GM11168 (cell line): ENCODE data around the gene SIPA1.

ENCODE experiments used
- in situ Hi-C: fragments of 300-500 bp; cut with MboI; formaldehyde crosslinking; loops from one replicate; pipeline ENCODE4 v1.12.0; 2022; ENCODE audit warnings: low sequenced_read_pairs; ENCODE audit not compliant: unreplicated experiment

SIPA1 gene

DNA sequence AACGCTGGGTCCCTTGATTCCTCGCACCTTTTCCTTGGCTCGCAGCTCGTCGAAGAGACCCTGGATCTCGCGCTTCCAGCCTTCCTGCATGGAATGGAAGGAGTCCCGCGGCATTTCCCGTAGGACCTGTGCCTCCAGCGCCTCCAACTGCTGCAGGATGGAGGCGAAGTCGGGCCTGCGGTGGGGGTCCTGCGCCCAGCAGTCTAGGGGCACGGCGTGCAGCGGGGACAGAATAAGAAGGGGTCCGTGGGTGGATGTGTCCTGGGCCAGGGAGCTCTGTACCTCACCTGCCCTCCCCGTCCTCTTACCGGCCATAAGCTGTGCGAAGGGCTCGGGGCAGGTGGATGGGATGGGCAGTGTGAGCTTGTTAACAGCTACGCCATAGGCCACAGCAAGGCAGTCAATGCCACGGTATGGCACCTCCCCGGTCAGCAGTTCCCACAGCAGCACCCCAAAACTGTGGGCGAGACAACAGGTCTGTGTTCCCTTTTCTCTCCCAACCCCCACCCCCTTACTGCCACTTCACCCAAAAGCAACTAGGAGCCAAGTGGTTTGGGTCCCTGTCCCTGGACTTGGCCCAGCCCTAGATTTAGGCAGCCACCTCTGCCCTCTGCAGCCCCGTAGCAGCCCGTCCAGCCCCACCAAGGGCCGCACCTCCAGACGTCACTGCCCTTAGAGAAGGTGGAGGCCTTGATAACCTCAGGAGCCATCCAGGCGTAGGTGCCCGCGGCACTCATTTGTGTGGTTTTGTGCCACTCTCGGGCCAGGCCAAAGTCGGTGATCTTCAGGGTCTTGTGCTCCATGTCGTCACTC, 30.1 kb upstream of the SIPA1 start:
- in situ Hi-C loops, result no loop called here

DNA sequence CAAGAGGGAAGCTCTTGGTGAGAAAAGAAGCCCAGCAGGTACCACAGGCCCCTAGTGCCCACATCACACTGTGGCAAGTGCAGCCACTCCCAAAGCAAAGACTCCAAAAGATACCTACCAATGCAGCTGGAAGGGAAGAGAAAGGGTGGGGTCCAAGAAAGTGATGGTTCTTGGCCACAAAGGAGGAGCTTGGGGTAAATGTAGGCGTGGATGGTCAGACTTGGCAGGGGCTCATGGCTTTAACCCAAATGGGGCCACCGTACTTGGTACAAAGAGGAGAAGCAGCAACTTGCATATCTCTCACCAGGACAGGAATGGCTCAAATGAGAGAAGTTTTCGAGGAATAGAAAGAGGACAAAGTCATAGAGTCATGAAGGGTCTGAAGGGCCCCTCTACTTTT, 28.7 kb upstream of the SIPA1 start:
- in situ Hi-C loops, result no loop called here

DNA sequence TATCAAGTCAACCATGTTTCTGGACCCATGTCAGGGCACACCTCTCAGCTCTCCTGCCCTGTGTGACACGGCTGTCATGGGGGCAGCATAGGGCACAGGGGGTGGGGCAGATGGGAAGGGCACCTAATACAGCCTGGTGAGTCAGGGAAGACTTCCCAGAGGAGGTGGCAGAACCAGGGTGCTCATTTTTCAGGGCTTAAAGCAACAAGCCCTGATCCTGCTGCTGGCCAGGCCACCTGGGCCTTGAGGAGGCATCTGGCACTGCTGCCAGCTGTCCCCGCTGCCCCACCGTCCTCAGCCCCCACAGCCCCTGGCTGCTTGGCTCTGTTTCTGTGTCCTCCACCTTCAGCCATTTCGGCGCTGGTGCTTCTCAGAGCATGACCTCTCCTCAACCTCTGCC, 28.2 kb upstream of the SIPA1 start:
- in situ Hi-C loops, result no loop called here

DNA sequence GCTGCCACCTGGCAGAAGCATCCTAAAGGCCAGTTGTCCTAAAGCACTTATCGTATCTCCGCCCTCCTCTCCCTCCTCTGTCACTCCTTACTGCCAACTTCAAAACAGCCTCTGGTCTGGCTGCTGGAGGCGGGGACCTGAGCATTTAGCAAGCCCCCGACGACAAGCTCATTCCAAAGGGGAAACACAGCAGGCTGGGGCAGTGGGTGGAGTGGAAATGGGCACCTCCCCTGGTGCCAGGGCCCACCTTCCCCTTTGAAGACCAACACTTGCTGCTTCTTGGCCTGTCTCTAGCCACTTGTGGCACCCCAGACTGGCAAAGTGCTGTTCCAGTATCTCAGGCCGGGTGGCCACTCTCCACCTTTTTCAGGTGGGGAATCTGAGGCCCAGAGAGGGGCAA, 27.5 kb upstream of the SIPA1 start:
- in situ Hi-C loops, result no loop called here

DNA sequence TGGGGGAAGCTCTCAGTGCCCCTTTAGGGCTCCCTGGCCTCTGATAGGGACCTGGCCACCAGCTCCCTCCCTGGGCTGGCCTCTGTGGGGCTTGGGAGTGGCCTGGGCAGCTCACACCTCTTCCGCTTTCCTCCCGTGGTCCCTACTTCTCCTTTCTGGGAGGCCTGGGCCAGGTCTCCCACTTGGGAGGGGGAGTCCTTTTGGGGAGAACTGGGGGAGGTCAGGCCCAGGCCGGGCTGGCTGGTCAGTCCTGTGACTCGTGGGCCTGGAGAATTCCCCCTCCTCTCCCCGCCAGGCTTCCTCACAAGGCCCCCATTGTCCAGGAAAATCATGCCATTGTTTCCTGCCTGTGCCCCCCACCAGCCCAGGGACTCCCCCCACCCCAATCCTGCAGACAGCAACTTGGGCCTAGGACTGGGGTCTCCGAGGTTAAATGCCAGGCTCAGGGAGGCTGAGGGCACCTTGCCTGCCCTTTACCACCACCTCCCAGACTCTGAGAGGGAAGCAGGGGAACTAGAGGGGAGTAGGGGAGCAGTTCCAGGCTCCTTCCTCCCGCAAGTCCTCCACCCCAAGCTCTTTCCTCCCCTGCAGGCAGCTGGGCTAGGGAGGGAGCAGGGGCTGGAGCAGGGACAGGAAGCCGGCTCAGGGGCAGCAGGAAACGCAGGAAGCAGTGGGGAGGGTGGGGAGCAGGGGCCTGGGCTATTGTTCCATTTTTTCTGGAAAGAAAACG, 26.7 kb upstream of the SIPA1 start:
- in situ Hi-C loops, result no loop called here

DNA sequence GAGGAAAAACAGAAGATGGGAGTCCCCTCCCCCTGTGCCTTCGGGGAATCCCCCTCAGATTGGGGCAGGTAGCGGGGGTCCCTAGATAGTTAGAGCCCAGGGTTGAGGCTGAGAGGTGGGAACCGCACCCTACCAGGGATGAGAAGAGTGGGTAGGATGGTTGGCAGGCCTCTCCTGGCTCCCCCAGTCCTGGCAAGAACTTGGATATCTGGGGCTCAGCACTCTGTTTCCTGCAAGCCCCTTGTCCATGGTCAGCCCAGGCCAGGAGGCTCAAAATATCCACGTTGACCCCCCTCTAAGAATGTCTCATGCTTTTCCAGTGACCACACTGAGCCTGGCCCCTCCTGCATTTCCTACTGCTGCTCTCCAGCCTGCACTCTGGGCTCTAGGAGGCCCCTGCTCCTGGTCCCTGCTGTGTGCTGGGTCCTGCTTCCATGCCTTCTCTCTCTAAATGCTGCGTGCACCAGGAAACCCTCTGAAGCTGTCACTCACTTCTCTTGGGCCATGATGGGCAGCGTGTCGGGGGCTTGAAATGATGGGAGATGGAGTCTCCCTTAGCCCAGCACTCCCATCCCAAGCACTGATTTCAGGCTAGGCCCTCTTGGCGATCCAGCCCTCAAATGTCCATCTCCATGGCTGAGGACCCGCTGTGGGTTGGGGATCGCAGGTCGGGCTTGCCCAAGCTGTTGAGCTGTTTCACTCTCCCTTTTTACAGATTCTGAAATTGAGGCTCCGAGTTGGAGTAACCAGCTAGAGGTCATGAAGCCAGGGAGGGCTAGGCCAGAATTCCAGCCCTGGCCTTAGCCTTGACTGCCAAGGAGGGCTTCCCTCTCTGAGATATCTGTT, 25.9 kb upstream of the SIPA1 start:
- in situ Hi-C loops, result no loop called here

DNA sequence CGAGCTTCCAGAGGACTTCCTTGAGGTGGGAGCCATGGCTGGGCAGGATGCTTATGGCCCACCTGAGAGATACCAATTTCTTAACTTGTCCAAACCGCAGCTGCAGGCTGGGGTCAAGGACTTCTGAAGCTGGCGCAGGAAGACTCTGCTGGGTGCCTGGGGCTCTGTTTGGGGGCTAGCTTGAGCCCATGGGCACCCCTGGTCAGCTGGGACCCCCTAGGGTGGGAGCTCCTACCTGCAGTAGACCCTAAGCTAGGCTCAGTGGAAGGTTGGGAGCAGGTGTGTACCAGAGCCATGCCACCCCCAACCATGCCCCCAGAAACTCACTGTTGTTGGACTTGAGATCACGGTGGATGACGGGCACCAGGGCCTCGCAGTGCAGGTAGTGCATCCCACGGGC, 25.2 kb upstream of the SIPA1 start:
- in situ Hi-C loops, result no loop called here

DNA sequence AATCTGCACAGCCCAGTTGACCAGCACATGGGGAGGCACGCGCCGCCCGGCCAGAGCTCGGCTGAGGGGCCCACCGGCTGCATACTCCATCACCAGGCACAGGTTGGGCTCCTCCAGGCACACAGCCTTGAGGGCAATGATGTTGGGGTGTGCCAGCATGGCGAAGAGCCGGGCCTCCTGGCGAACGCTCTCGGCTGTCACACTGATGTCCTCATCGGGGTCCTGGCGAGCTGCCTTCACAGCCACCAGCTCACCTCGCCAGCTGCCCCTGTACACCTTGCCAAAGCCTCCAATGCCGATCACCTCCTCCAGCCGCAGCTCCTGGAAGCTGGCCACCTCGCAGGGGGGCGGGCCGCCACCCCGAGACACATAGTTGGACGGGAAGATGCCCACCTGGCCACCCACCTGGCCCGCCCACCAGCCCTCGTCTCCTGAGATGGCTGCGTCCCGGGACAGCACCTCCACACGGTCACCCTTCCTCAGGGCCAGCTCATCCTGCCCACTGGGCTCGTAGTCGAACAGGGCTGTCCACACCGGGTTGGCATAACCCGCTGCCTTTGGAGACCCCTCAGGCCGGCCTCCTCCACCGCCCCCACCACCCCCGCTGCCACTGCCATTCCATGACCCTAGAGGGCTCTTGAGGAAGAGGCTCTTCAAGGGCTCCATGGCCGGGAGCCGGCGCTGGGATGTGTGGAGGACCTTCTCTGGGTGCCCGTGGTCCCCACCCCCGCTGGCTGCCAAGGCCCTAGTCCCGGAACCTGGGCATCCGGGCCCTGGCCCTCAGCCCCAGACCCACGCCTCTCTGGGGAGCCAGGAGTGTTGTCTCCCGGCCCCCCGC, 24.6 kb upstream of the SIPA1 start:
- in situ Hi-C loops, result no loop called here

- in situ Hi-C loops, result no loop called here
These were observed 22.5 kb upstream of the SIPA1 start, which contains the start of gene PCNX3 for GRCh38 chr11:65615229-65615949. TSS of gene PCNX3 (plus strand) at chr11:65615776. CDS start at chr11:65616312, 536 bp downstream.

GRCh38 chr11:65615950-65616574, 21.8 kb upstream of the SIPA1 start:
- in situ Hi-C loops, result no loop called here

GRCh38 chr11:65616575-65617001, 21.3 kb upstream of the SIPA1 start:
- in situ Hi-C loops, result no loop called here

DNA sequence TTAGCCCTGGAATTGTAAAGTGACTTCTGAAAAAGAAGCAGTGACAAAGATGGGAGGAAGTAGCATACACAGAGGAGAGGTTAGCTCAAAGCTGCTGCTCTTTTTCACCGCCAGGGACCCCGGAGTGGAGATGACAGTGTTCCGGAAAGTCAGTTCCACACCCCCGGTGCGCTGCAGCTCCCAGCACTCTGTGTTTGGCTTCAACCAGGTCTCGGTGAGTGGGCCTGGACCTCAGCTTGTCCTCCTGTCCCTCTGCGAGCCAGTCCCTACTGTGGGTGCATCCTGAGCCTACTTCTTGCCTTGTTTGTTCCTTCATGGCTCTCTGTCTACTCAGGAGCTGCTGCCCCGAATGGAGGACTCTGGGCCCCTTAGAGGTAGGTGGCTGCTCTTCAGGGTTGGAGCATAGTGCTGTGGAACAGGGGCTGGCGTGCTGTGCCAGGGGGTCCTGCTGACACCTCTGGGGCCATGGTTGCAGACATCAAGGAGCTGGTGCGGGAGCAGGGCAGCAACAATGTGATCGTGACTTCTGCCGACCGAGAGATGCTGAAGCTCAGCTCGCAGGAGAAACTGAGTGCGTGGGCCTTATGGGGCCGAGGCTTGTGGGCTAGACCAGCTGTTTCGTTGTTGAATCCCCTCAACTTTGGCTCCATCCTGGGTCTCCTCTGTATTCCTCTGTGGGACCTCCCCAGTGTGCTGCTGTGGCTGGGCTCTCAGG, 20.6 kb upstream of the SIPA1 start:
- in situ Hi-C loops, result no loop called here

DNA sequence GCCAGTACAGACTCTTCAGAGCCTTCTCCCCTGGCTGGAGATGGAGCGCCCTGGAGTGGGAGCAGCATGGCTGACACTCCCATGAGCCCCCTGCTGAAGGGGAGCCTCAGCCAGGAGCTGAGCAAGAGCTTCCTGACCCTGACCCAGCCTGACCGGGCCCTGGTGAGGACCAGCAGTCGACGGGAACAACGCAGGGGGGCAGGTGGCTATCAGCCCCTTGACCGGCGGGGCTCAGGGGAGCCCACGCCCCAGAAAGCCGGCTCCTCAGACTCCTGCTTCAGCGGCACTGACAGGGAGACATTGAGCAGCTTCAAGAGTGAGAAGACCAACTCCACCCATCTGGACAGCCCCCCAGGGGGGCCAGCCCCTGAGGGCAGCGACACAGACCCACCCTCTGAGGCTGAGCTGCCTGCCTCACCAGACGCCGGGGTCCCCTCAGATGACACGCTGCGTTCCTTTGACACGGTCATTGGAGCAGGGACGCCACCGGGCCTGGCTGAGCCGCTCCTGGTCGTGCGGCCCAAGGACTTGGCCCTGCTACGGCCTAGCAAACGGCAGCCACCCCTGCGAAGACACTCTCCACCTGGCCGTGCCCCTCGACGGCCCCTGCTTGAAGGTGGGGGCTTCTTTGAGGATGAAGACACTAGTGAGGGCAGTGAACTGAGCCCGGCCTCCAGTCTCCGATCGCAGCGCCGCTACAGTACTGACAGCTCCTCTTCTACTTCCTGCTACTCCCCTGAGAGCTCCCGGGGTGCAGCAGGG, 19.7 kb upstream of the SIPA1 start:
- in situ Hi-C loops, result no loop called here

- in situ Hi-C loops, result no loop called here
These were observed 19.1 kb upstream of the SIPA1 start for GRCh38 chr11:65618763-65619162.

DNA sequence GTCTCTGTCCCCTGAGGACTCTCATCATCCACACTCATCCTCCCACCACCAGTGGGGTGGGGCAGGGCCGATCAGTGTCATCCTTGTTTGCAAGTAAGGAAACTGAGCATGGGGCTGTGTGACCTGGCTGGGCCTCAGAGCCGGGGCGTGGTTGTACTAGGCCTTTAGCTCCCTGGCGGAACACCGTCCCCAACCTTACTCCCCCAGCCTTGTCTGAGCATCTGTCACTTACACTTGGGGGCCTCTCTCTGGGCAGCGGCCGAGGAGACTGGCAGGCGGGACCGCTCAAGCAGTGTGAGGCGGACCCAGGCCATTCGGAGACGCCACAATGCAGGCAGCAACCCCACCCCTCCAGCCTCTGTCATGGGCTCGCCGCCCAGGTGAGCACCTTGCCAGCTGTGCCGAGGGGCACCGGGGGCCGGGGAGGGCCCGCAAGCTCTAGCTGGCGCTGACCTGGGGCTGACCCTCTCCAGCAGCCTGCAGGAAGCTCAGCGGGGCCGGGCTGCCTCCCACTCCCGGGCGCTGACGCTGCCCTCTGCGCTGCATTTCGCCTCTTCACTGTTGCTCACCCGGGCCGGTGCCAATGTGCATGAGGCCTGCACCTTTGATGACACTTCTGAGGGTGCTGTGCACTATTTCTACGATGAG, 18.5 kb upstream of the SIPA1 start:
- in situ Hi-C loops, result no loop called here

- in situ Hi-C loops, result no loop called here
These were observed 17.2 kb upstream of the SIPA1 start for GRCh38 chr11:65620666-65621065.

DNA sequence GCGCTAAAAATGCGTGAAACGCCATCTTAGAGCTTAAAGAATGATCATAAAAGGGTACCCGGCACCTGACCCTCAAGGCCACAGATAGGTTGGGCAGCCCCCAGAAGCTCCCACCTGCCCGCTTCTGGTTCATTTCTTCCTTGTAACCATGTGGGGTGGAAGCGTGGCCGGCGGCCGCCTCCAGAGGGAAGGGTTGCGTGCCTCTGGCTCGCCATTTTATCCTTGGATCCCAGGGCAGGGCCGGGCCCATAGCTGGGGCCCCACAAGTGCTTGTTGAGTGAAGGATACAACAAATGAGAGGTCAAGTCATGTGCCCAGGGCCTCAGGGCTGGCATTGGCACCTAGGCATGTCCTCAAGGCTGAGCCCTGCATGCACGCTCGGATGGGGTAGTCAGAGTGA, 16.4 kb upstream of the SIPA1 start:
- in situ Hi-C loops, result no loop called here
